HG03280 (cell line): ENCODE results near the gene RASD1.

Experiments used
- ATAC-seq: cut with Tn5 transposase; IDR thresholded peaks from one replicate; pipeline ENCODE4 v1.9.1; 2021; ENCODE audit warnings: mild to moderate bottlenecking, moderate library complexity; ENCODE audit not compliant: unreplicated experiment

Gene RASD1

GRCh38 chr17:17448076-17448475 lies 48.1 kb downstream of the RASD1 start:
- no peak for ATAC-seq

GRCh38 chr17:17447264-17447663 lies 48.9 kb downstream of the RASD1 start:
- no peak for ATAC-seq

GRCh38 chr17:17446666-17447155 lies 49.5 kb downstream of the RASD1 start:
- no peak for ATAC-seq

- no peak for ATAC-seq
These were observed 50.1 kb downstream of the RASD1 start for GRCh38 chr17:17445925-17446665.

GRCh38 chr17:17445296-17445924 lies 50.8 kb downstream of the RASD1 start:
- ATAC-seq: no peak
